H1 (cell line): Measurements from ENCODE around the gene MAGOHB. TPM values are rescaled to one million over a fixed set of nuclear protein-coding genes. Genes with fewer than 3 reads are reported as not detected.
A peak's percentile ranks its signal among the peaks of the same experiment; 100 is the strongest.

Experiments
- CTCF ChIA-PET: fragments of 300-600 bp; sonication (Branson Sonifier 250); formaldehyde crosslinking; loops from one replicate; lab custom pipeline; 2021; ENCODE audit not compliant: partially characterized antibody; lab: Charles Lee
- POLR2A ChIA-PET: fragments of 300-600 bp; sonication (Branson Sonifier 250); formaldehyde crosslinking; loops from one replicate; lab custom pipeline; 2021; ENCODE audit warnings: inconsistent platforms; ENCODE audit not compliant: partially characterized antibody; lab: Charles Lee
- DNase-seq, 2 experiments: peaks; one replicate each; pipeline versions ENCODE4 v3.0.0 to v3.0.0-alpha.2; 2010 to 2022; ENCODE audit warnings: low spot score in 2 of 2, low read depth in 1 of 2, mixed read lengths in 1 of 2
- FAIRE-seq: peaks from 2 replicates; lab custom pipeline; 2011; peaks lifted over from hg19 to GRCh38; lab: Jason Lieb, UNC
- H2AFZ ChIP-seq: 2 replicates; pipeline ENCODE4 v1.8.1; 2012; ENCODE audit warnings: low read length, inconsistent platforms
- H2AK5ac ChIP-seq: 2 replicates; pipeline ENCODE4 v1.6.1; 2013; ENCODE audit warnings: low read depth, low read length
- H2BK120ac ChIP-seq: replicated peaks from 2 replicates; pipeline ENCODE3; 2013; ENCODE audit warnings: low read depth, low read length, inconsistent platforms
- H2BK12ac ChIP-seq: 2 replicates; pipeline ENCODE4 v1.6.1; 2013; ENCODE audit warnings: low read depth, low read length
- H2BK15ac ChIP-seq: 2 replicates; pipeline ENCODE4 v1.6.1; 2013; ENCODE audit warnings: low read length
- H2BK20ac ChIP-seq: 2 replicates; pipeline ENCODE4 v1.6.1; 2013; ENCODE audit warnings: low read length
- H2BK5ac ChIP-seq: 2 replicates; pipeline ENCODE4 v1.6.1; 2013; ENCODE audit warnings: low read depth, low read length
- H3K14ac ChIP-seq: 2 replicates; pipeline ENCODE4 v1.6.1; 2013; ENCODE audit warnings: inconsistent platforms; ENCODE audit not compliant: insufficient read length
- H3K18ac ChIP-seq: 2 replicates; pipeline ENCODE4 v1.6.1; 2013; ENCODE audit warnings: low read length; ENCODE audit errors: extremely low read depth
- H3K23ac ChIP-seq: 2 replicates; pipeline ENCODE4 v1.6.1; 2013; ENCODE audit warnings: inconsistent platforms; ENCODE audit not compliant: insufficient read length
- H3K23me2 ChIP-seq: 2 replicates; pipeline ENCODE4 v1.6.1; 2013; ENCODE audit warnings: low read depth, low read length
- H3K27ac ChIP-seq: 2 replicates; pipeline ENCODE4 v1.6.1; 2011; ENCODE audit warnings: low read depth, low read length, inconsistent platforms
- H3K27me3 ChIP-seq, 4 experiments: replicated peaks in 1 of 4; 1 replicate in 1 of 4; 2 replicates in 3 of 4; pipeline versions ENCODE4 v1.6.1 to v1.8.1; 2011 to 2013; ENCODE audit warnings: low read length in 3 of 4, mild to moderate bottlenecking in 3 of 4, inconsistent platforms in 2 of 4, mixed read lengths in 2 of 4, moderate library complexity in 1 of 4; ENCODE audit not compliant: control insufficient read depth in 3 of 4, insufficient read depth in 3 of 4; ENCODE audit errors: extremely low read depth in 1 of 4
- H3K36me3 ChIP-seq, 4 experiments: 2 replicates each; pipeline versions ENCODE4 v1.6.1 to v1.8.1; 2011 to 2013; ENCODE audit warnings: mild to moderate bottlenecking in 4 of 4, low read length in 3 of 4, moderate library complexity in 2 of 4, control low read depth in 1 of 4, inconsistent platforms in 1 of 4; ENCODE audit not compliant: insufficient read depth in 4 of 4, control insufficient read depth in 2 of 4
- H3K4ac ChIP-seq: replicated peaks from 2 replicates; pipeline ENCODE3; 2013; ENCODE audit warnings: low read length, low read depth, mixed read lengths, inconsistent platforms; ENCODE audit not compliant: insufficient read length
- H3K4me1 ChIP-seq, 4 experiments: replicated peaks in 1 of 4; 1 replicate in 1 of 4; 2 replicates in 3 of 4; pipeline versions ENCODE4 v1.6.1 to v1.8.1; 2011 to 2013; ENCODE audit warnings: low read length in 3 of 4, inconsistent platforms in 2 of 4, mixed read lengths in 1 of 4; ENCODE audit not compliant: insufficient read depth in 4 of 4, control insufficient read depth in 3 of 4
- H3K4me2 ChIP-seq, 2 experiments: 2 replicates each; pipeline versions ENCODE4 v1.6.1 to v1.8.1; 2011 to 2013; ENCODE audit warnings: low read depth in 2 of 2, low read length in 2 of 2, control low read depth in 1 of 2, inconsistent platforms in 1 of 2, mild to moderate bottlenecking in 1 of 2; ENCODE audit not compliant: insufficient read depth in 1 of 2
- H3K4me3 ChIP-seq, 4 experiments: fragments of 200-600, 300-600 bp in 1 of 4; sonication (generic), shearing (Covaris generic), sonication (Bioruptor Twin) in 1 of 4; 2 replicates each; pipeline versions ENCODE4 v1.5.1 to v1.8.1; 2011 to 2016; ENCODE audit warnings: low read length in 4 of 4, low read depth in 3 of 4, control low read depth in 2 of 4, inconsistent platforms in 2 of 4, mild to moderate bottlenecking in 2 of 4, mixed read lengths in 1 of 4, moderate library complexity in 1 of 4; ENCODE audit not compliant: insufficient read depth in 2 of 4; ENCODE audit errors: extremely low read depth in 1 of 4
- H3K56ac ChIP-seq: replicated peaks from 2 replicates; pipeline ENCODE3; 2013; ENCODE audit warnings: low read depth, mild to moderate bottlenecking, mixed read lengths, low read length, inconsistent platforms; ENCODE audit not compliant: insufficient read length
- H3K79me1 ChIP-seq: 2 replicates; pipeline ENCODE4 v1.6.1; 2013; ENCODE audit warnings: low read depth, low read length, control low read depth
- H3K79me2 ChIP-seq, 2 experiments: 2 replicates each; pipeline versions ENCODE4 v1.6.1 to v1.8.1; 2012 to 2013; ENCODE audit warnings: low read length in 2 of 2, mild to moderate bottlenecking in 2 of 2, inconsistent platforms in 1 of 2; ENCODE audit not compliant: insufficient read depth in 2 of 2, control insufficient read depth in 1 of 2
- H3K9ac ChIP-seq, 4 experiments: replicated peaks in 1 of 4; 1 replicate in 1 of 4; 2 replicates in 3 of 4; pipeline versions ENCODE4 v1.6.1 to v1.8.1; 2011 to 2013; ENCODE audit warnings: low read depth in 3 of 4, low read length in 3 of 4, control low read depth in 2 of 4, mild to moderate bottlenecking in 2 of 4, moderate library complexity in 2 of 4, inconsistent platforms in 1 of 4; ENCODE audit errors: extremely low read depth in 1 of 4
- H3K9me3 ChIP-seq, 2 experiments: 2 replicates each; pipeline versions ENCODE4 v1.6.1 to v1.8.1; 2012 to 2013; ENCODE audit warnings: mild to moderate bottlenecking in 2 of 2, moderate library complexity in 2 of 2, control low read depth in 1 of 2, inconsistent platforms in 1 of 2, low read depth in 1 of 2, low read length in 1 of 2, mixed read lengths in 1 of 2; ENCODE audit not compliant: insufficient read depth in 2 of 2
- H4K20me1 ChIP-seq, 2 experiments: replicated peaks in 1 of 2; 2 replicates each; pipeline versions ENCODE3 to v1.8.1; 2011 to 2013; ENCODE audit warnings: inconsistent platforms in 2 of 2, low read length in 2 of 2, mild to moderate bottlenecking in 1 of 2; ENCODE audit not compliant: insufficient read depth in 2 of 2, control insufficient read depth in 1 of 2
- H4K5ac ChIP-seq: 2 replicates; pipeline ENCODE4 v1.6.1; 2013; ENCODE audit warnings: low read length, low read depth, mixed read lengths, inconsistent platforms; ENCODE audit not compliant: insufficient read length
- H4K8ac ChIP-seq: 2 replicates; pipeline ENCODE4 v1.8.0; 2013; ENCODE audit warnings: mild to moderate bottlenecking, moderate library complexity, low read length, inconsistent platforms; ENCODE audit not compliant: insufficient read depth; ENCODE audit errors: extremely low read depth
- H4K91ac ChIP-seq: replicated peaks from 2 replicates; pipeline ENCODE3; 2013; ENCODE audit warnings: low read length, mixed read lengths, inconsistent platforms; ENCODE audit not compliant: insufficient read length
- ASH2L ChIP-seq: fragments of 200-600, 300-600 bp; sonication (generic); IDR thresholded peaks from one replicate; pipeline ENCODE4 v1.7.1; 2017; ENCODE audit warnings: low read length
- CEBPB ChIP-seq: IDR thresholded peaks from 2 replicates; pipeline ENCODE4 v1.6.1; 2012; ENCODE audit warnings: low read depth, low read length
- FOSL1 ChIP-seq: IDR thresholded peaks from 2 replicates; pipeline ENCODE4 v1.6.1; 2011; ENCODE audit warnings: mild to moderate bottlenecking, low read depth, low read length, moderate library complexity; ENCODE audit not compliant: insufficient read depth
- HDAC2 ChIP-seq, 2 experiments: fragments of 300-600 bp in 1 of 2; sonication (generic) in 1 of 2; IDR thresholded peaks; 2 replicates each; pipeline ENCODE4 v1.6.1; 2011 to 2012; ENCODE audit warnings: low read depth in 2 of 2, low read length in 2 of 2, mild to moderate bottlenecking in 2 of 2, moderate library complexity in 2 of 2, borderline replicate concordance in 1 of 2, inconsistent platforms in 1 of 2
- HDAC6 ChIP-seq: IDR thresholded peaks from one replicate; pipeline ENCODE4 v1.7.1; 2012; ENCODE audit warnings: low read depth, mild to moderate bottlenecking, inconsistent platforms, low read length, moderate library complexity
- RNF2 ChIP-seq: fragments of 200-900, 300-1000 bp; sonication (generic); IDR thresholded peaks from 2 replicates; pipeline ENCODE4 v1.7.1; 2016; ENCODE audit warnings: borderline replicate concordance, low read depth, mild to moderate bottlenecking, antibody characterized with exemption, low read length; ENCODE audit not compliant: poor library complexity, severe bottlenecking; ENCODE audit errors: missing control alignments
- SIX5 ChIP-seq: IDR thresholded peaks from 2 replicates; pipeline ENCODE4 v1.6.1; 2011; ENCODE audit warnings: mild to moderate bottlenecking, low read depth, low read length
- USF2 ChIP-seq: IDR thresholded peaks from 2 replicates; pipeline ENCODE4 v1.6.1; 2011; ENCODE audit warnings: low read length, improper control_type of control experiment
- WGBS, 2 experiments: shearing (Covaris generic) in 1 of 2; methylation state at CpG; one replicate each; pipeline versions ENCODE4 v1.1.6 to v1.1.7; 2013 to 2015; ENCODE audit warnings: low lambda C conversion rate in 2 of 2, mixed read lengths in 2 of 2, inconsistent platforms in 1 of 2, low coverage in 1 of 2, missing lambda C conversion rate in 1 of 2; ENCODE audit not compliant: insufficient replicate concordance in 2 of 2, insufficient coverage in 1 of 2, insufficient read length in 1 of 2; ENCODE audit errors: extremely low coverage in 1 of 2, missing lambda C conversion rate in 1 of 2; 5-methylcytosine and 5-hydroxymethylcytosine counted together
- polyA plus RNA-seq, 7 experiments: library from polyadenylated mRNA; depleted of rRNA in 3 of 7; stranded (reverse) in 5 of 7; unstranded in 2 of 7; fragments of >200 nt in 5 of 7; fragments of 200-250 nt in 2 of 7; gene quantifications; 1 replicate in 5 of 7; 2 replicates in 1 of 7; 4 replicates in 1 of 7; pipeline versions ENCODE4 v1.2.1 to v1.2.3, GENCODE V29; 2011 to 2013; ENCODE audit warnings: missing spikeins in 2 of 7, mixed read lengths in 2 of 7
- total RNA-seq: library from RNA; stranded (reverse); fragmentation: NEBNext Ultra II Directional; extraction: Animal tissue kit (Norgen Biotek cat#: 25700); gene quantifications from 2 replicates; pipeline ENCODE4 v1.2.1, GENCODE V29; 2021

The MAGOHB gene
- total and polyA plus RNA-seq, 2 of the 8 experiments (the other 6 are each of a cell fraction or from before 2014, with no cell fraction given) = 21.5 to 53.7 TPM

- H2BK120ac ChIP-seq = no peak overlapping the region
- no peak overlapping the region for H3K4ac ChIP-seq
- H4K8ac ChIP-seq = no peak overlapping the region
- H3K79me2 ChIP-seq = no peaks in the 10 kb centered on the region
- no peak overlapping the region for H4K91ac ChIP-seq
- 91% methylated on average over 3 of the region's 3 CpGs; no CpG with 5 or more reads in 1 of the 2 experiments for WGBS, 2 experiments
- no peak overlapping the region for H3K18ac ChIP-seq
- H2BK5ac ChIP-seq = no peak overlapping the region
- H2AK5ac ChIP-seq = no peak overlapping the region
- peak overlapping the region; percentile 4; the same call in 1 of the 2 replicates for H2AFZ ChIP-seq
- no peak overlapping the region for H3K14ac ChIP-seq
- no peaks in the 10 kb centered on the region for H3K27me3 ChIP-seq
- FAIRE-seq = no peak
- no peak for DNase-seq
- H3K23me2 ChIP-seq = no peaks in the 10 kb centered on the region
- H2BK12ac ChIP-seq = no peak overlapping the region
- no peak overlapping the region for H3K56ac ChIP-seq
- POLR2A ChIA-PET = no interaction called here
- H3K9me3 ChIP-seq = 0 out of 4 replicates have a peak, but pooled peaks cover 0 to 2% of the 10 kb centered on the region in 2 experiments
- CTCF ChIA-PET = no interaction called here
- H3K27ac ChIP-seq = no peak overlapping the region
- H2BK15ac ChIP-seq = no peak overlapping the region
- TF ChIP-seq HDAC2 (IDR thresholded peaks at IDR 0.05; ENCODE audit: borderline replicate concordance in 1 of 2, low read depth in 2 of 2, low read length in 2 of 2) (no peak), SIX5 (no peak), ASH2L (no peak), CEBPB (no peak), HDAC6 (no peak), RNF2 (no peak), FOSL1 (no peak), USF2 (no peak)
- H3K4me3 ChIP-seq = no peak overlapping the region
- H3K79me1 ChIP-seq = no peaks in the 10 kb centered on the region
- no peaks in the 10 kb centered on the region for H4K20me1 ChIP-seq
- no peak overlapping the region for H4K5ac ChIP-seq
- no peak overlapping the region for H3K23ac ChIP-seq
- no peak overlapping the region for H3K9ac ChIP-seq
- H3K4me1 ChIP-seq = no peaks in the 10 kb centered on the region
- H3K4me2 ChIP-seq = no peak overlapping the region
- H2BK20ac ChIP-seq = no peak overlapping the region
- H3K36me3 ChIP-seq = no peaks in the 10 kb centered on the region
Measured at GRCh38 chr12:10567813-10568212, 45.6 kb downstream of the MAGOHB start.
